HepG2 (cell line): ENCODE data around the gene MLLT1. TPM values are rescaled to one million over a fixed set of nuclear protein-coding genes. Genes with fewer than 3 reads are reported as not detected.
A peak's percentile ranks its signal among the peaks of the same experiment; 100 is the strongest.

Experiments
- ETV5 ChIP-seq: IDR thresholded peaks from 2 replicates; pipeline ENCODE4 v1.6.1; 2018; ENCODE audit warnings: missing biosample characterization, missing genetic modification reagents, inconsistent platforms, borderline replicate concordance
- polyA plus RNA-seq, 8 experiments: library from polyadenylated mRNA; depleted of rRNA in 3 of 8; stranded (reverse) in 7 of 8; unstranded in 1 of 8; fragments of >200 nt; fragmentation: Illumina TruSeq in 4 of 8; extraction: Trizol in 4 of 8; gene quantifications; 2 replicates each; pipeline versions ENCODE4 v1.2.1 to v1.2.3, GENCODE V29; 2011 to 2016; ENCODE audit warnings: low read depth in 4 of 8, missing spikeins in 1 of 8, mixed read lengths in 1 of 8; ENCODE audit not compliant: insufficient read depth in 1 of 8
- total RNA-seq, 5 experiments: library from RNA; depleted of rRNA; stranded (reverse); fragments of >200 nt; fragmentation: Illumina TruSeq; extraction: Trizol; gene quantifications; 2 replicates each; pipeline ENCODE4 v1.2.3, GENCODE V29; 2016; ENCODE audit warnings: low read depth in 1 of 5
- TF ChIP-seq, protein P1 (sequence below): IDR thresholded peaks from 2 replicates; pipeline ENCODE4 v1.4.0; 2020; ENCODE audit warnings: mild to moderate bottlenecking, missing genetic modification reagents
- TF ChIP-seq, protein P2 (sequence below): sonication (generic); formaldehyde crosslinking; IDR thresholded peaks from 2 replicates; pipeline ENCODE4 v1.5.1; 2020; ENCODE audit warnings: missing genetic modification reagents, mild to moderate bottlenecking, borderline replicate concordance
- TF ChIP-seq, protein P3 (sequence below): sonication (generic); formaldehyde crosslinking; IDR thresholded peaks from 2 replicates; pipeline ENCODE4 v1.8.1; 2022; ENCODE audit warnings: low read depth, mild to moderate bottlenecking, missing genetic modification reagents

Gene MLLT1
- total and polyA plus RNA-seq, 2 of the 13 experiments (the other 11 are each of a cell fraction or from before 2014, with no cell fraction given), result 11.7 to 12.2 TPM

DNA sequence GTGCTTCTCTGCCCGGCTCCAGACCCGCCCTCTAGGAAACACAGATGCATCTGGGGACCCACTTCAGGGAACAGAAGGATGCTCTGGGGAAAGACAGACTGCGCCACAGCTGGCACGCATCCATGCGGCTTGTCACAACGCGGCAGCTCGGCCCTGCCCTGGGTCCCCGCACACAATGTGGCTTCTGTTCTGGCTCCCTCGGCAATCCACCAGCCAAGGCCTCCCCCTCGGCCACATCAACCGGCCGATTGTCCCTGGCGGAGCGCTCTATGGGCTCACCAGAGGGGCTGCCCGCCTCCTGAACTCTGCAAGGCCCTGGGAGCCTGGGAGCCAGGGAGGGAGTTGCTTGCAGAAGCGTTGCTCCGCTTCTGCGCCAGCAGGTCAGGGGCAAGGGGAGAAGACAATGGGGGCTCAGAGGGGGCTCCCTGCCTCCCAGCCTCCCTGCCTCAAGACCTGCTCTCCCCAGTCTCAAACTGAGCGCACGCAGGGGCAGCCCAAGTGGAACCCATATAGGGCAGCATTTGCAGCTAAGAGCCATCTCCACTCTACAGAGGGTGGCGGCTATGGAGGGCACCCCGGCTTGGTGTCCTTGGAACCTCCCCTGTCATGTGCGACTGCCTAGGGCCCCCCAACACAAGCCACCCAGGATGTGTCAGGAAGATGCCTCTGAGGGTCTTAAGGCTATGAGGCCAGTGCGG, 37.9 kb downstream of the MLLT1 start (continued):
- TF ChIP-seq, protein P1, sequence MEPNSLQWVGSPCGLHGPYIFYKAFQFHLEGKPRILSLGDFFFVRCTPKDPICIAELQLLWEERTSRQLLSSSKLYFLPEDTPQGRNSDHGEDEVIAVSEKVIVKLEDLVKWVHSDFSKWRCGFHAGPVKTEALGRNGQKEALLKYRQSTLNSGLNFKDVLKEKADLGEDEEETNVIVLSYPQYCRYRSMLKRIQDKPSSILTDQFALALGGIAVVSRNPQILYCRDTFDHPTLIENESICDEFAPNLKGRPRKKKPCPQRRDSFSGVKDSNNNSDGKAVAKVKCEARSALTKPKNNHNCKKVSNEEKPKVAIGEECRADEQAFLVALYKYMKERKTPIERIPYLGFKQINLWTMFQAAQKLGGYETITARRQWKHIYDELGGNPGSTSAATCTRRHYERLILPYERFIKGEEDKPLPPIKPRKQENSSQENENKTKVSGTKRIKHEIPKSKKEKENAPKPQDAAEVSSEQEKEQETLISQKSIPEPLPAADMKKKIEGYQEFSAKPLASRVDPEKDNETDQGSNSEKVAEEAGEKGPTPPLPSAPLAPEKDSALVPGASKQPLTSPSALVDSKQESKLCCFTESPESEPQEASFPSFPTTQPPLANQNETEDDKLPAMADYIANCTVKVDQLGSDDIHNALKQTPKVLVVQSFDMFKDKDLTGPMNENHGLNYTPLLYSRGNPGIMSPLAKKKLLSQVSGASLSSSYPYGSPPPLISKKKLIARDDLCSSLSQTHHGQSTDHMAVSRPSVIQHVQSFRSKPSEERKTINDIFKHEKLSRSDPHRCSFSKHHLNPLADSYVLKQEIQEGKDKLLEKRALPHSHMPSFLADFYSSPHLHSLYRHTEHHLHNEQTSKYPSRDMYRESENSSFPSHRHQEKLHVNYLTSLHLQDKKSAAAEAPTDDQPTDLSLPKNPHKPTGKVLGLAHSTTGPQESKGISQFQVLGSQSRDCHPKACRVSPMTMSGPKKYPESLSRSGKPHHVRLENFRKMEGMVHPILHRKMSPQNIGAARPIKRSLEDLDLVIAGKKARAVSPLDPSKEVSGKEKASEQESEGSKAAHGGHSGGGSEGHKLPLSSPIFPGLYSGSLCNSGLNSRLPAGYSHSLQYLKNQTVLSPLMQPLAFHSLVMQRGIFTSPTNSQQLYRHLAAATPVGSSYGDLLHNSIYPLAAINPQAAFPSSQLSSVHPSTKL (CRISPR knock-in tag), result peak; percentile 30; the same call in 1 of the 2 replicates
- TF ChIP-seq, protein P2, sequence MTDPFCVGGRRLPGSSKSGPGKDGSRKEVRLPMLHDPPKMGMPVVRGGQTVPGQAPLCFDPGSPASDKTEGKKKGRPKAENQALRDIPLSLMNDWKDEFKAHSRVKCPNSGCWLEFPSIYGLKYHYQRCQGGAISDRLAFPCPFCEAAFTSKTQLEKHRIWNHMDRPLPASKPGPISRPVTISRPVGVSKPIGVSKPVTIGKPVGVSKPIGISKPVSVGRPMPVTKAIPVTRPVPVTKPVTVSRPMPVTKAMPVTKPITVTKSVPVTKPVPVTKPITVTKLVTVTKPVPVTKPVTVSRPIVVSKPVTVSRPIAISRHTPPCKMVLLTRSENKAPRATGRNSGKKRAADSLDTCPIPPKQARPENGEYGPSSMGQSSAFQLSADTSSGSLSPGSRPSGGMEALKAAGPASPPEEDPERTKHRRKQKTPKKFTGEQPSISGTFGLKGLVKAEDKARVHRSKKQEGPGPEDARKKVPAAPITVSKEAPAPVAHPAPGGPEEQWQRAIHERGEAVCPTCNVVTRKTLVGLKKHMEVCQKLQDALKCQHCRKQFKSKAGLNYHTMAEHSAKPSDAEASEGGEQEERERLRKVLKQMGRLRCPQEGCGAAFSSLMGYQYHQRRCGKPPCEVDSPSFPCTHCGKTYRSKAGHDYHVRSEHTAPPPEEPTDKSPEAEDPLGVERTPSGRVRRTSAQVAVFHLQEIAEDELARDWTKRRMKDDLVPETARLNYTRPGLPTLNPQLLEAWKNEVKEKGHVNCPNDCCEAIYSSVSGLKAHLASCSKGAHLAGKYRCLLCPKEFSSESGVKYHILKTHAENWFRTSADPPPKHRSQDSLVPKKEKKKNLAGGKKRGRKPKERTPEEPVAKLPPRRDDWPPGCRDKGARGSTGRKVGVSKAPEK, result no peak
- 0 out of 2 replicates have a peak, but pooled peaks have one; percentile 8 for TF ChIP-seq ETV5 (CRISPR knock-in tag)
- TF ChIP-seq, protein P3, sequence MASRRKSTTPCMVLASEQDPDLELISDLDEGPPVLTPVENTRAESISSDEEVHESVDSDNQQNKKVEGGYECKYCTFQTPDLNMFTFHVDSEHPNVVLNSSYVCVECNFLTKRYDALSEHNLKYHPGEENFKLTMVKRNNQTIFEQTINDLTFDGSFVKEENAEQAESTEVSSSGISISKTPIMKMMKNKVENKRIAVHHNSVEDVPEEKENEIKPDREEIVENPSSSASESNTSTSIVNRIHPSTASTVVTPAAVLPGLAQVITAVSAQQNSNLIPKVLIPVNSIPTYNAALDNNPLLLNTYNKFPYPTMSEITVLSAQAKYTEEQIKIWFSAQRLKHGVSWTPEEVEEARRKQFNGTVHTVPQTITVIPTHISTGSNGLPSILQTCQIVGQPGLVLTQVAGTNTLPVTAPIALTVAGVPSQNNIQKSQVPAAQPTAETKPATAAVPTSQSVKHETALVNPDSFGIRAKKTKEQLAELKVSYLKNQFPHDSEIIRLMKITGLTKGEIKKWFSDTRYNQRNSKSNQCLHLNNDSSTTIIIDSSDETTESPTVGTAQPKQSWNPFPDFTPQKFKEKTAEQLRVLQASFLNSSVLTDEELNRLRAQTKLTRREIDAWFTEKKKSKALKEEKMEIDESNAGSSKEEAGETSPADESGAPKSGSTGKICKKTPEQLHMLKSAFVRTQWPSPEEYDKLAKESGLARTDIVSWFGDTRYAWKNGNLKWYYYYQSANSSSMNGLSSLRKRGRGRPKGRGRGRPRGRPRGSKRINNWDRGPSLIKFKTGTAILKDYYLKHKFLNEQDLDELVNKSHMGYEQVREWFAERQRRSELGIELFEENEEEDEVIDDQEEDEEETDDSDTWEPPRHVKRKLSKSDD (CRISPR knock-in tag), result 0 out of 2 replicates have a peak, but pooled peaks have one; percentile 48
- TF ChIP-seq, all 625 proteins: peak for 64
